NT2/D1 (cell line): ENCODE measurements around the gene ADGRG3.

Experiments
- DNase-seq: peaks from one replicate; pipeline ENCODE4 v3.0.0-alpha.2; 2011; ENCODE audit warnings: low read depth, low spot score
- H3K27me3 ChIP-seq: 2 replicates; pipeline ENCODE4 v1.6.0; 2011; ENCODE audit warnings: mild to moderate bottlenecking; ENCODE audit not compliant: insufficient read length, insufficient read depth
- H3K36me3 ChIP-seq: 2 replicates; pipeline ENCODE4 v1.6.1; 2011; ENCODE audit warnings: mild to moderate bottlenecking, low read length, mixed read lengths; ENCODE audit not compliant: insufficient read depth, insufficient read length
- H3K4me1 ChIP-seq: 2 replicates; pipeline ENCODE4 v1.5.1; 2011; ENCODE audit not compliant: insufficient read depth, insufficient read length
- H3K4me3 ChIP-seq: 2 replicates; pipeline ENCODE4 v1.5.1; 2011; ENCODE audit warnings: low read depth; ENCODE audit not compliant: insufficient read length
- H3K9ac ChIP-seq: 2 replicates; pipeline ENCODE4 v1.6.0; 2011; ENCODE audit warnings: low read depth; ENCODE audit not compliant: insufficient read length
- H3K9me3 ChIP-seq: 2 replicates; pipeline ENCODE4 v1.5.1; 2011; ENCODE audit warnings: mild to moderate bottlenecking, low read length; ENCODE audit not compliant: insufficient read depth
- SUZ12 ChIP-seq: IDR thresholded peaks from 2 replicates; pipeline ENCODE4 v1.6.1; 2011; ENCODE audit not compliant: insufficient read length, insufficient read depth; ENCODE audit errors: extremely low read depth
- YY1 ChIP-seq: IDR thresholded peaks from 2 replicates; pipeline ENCODE4 v1.6.1; 2011; ENCODE audit not compliant: insufficient read length, insufficient read depth
- ZNF274 ChIP-seq: IDR thresholded peaks from 2 replicates; pipeline ENCODE4 v1.6.1; 2011; ENCODE audit warnings: mild to moderate bottlenecking, low read depth, low read length

Gene ADGRG3

DNA sequence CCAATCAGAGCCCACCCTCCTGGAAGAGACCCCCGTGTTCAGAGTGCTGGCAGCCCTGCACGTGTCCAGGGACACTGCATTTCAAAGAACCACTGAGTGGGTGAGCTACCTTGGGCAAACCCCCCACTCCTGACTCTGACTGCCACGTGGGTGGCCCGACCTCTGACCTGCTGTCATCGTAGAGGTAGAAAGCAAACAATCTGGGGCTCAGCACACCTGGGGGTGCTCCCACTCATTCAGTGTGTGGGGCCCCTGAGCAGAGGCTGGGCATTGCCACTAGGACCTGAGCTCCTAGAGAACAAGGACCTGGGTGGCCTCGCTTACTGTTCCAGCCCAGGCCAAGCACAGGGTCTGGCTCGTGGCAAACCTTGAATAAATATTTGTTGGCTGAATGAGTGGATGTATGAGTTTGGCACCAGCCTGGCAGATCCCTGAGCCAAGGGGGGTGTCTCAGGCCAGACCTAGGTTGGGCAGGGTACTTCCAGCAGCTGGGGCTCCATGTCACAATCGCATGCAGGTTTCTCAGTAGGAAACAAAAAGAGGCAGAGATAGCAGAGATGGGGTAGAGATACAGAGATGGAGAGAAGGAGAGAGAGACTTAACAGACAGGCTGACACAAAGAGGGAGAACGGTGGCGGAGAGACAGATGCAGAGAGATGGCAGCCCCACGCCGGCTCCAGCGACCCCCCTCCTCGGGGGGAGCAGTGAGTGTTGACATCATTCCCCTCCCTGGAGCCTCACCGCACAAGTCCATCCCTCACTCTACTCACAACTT lies 21.1 kb downstream of the ADGRG3 start:
- Histone ChIP-seq H3K9me3 (no peaks in the 10 kb centered on the region), H3K4me3 (no peak overlapping the region), H3K27me3 (no peaks in the 10 kb centered on the region), H3K9ac (no peak overlapping the region), H3K4me1 (peaks cover 15% of the 10 kb centered on the region), H3K36me3 (no peaks in the 10 kb centered on the region)
- DNase-seq, result no peak
- no peak for TF ChIP-seq SUZ12
- TF ChIP-seq YY1, result no peak
- no peak for TF ChIP-seq ZNF274

DNA sequence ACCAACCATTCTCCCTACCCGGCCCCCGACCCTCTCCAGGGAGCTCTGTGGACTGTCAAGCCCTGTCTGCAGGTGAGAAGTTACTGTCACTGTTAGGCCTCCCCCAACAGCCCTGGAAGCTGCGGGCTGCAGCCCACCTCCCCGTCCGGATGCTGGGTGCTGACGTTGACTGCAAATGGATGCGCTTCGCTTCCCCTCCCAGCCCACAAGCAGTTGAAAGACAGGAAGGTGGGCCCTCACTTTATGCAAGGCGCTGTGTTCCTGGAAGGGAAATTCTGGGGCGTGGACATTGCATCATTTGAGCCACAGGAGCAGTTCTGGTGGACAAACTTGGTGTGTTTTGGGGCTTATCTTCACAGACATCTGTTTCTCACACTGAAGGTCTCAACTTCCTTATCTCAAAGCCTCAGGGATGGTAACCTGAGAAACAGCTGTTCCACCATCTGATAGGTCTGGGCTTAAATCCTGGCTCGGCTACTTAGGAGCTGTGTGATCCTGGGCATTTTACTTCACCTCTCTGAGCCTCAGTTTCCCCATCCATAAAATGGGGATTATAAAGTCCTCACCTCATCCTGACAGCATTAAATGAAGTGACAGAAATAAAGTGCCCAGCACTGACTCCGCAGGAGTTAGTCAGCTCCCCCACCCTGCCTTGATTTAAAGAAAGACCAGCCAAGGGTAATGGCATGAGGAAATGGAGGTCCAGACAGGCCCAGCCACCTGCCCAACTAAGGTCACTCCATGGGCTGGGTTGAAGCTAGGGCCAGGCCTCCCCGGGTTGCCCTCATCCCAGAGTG lies 21.9 kb downstream of the ADGRG3 start:
- TF ChIP-seq SUZ12 (no peak), ZNF274 (no peak), YY1 (no peak)
- no peak overlapping the region for H3K9ac ChIP-seq
- H3K9me3 ChIP-seq, result no peaks in the 10 kb centered on the region
- H3K27me3 ChIP-seq, result no peaks in the 10 kb centered on the region
- no peaks in the 10 kb centered on the region for H3K36me3 ChIP-seq
- H3K4me1 ChIP-seq, result peaks cover 15% of the 10 kb centered on the region
- no peak for DNase-seq
- no peak overlapping the region for H3K4me3 ChIP-seq

DNA sequence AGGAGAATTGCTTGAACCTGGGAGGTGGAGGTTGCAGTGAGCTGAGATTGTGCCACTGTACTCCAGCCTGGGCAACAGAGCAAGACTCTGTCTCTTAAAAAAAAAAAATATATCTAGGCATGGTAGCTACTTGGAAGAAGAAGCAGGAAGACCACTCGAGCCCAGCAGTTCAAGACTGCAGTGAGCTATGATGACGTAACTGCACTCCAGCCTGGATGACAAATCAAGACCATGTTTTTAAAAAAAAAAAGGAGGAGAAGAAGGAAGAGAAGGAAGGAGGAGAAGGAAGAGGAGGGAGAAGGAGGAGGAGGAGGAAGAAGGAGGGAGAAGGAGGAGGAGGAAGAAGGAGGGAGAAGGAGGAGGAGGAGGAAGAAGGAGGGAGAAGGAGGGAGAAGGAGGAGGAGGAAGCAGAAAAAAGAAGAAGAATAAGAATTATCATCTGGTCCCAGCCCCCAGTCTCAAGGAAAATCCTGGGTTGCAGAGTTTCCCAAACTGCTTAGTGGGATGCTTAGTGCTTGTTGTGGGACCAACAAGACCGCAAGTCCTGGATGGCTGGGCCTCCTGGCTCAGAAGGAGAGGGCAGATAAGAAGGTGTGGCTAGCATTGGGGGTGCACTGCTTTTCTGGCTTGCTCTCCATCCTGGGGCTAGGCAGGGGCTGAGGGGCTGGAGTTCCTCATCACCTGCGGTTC lies 22.8 kb downstream of the ADGRG3 start:
- Histone ChIP-seq H3K9ac (no peak overlapping the region), H3K36me3 (no peaks in the 10 kb centered on the region), H3K4me3 (no peak overlapping the region), H3K27me3 (no peaks in the 10 kb centered on the region), H3K4me1 (peaks cover 15% of the 10 kb centered on the region), H3K9me3 (no peaks in the 10 kb centered on the region)
- no peak for TF ChIP-seq YY1
- TF ChIP-seq SUZ12, result no peak
- no peak for TF ChIP-seq ZNF274
- DNase-seq, result no peak

DNA sequence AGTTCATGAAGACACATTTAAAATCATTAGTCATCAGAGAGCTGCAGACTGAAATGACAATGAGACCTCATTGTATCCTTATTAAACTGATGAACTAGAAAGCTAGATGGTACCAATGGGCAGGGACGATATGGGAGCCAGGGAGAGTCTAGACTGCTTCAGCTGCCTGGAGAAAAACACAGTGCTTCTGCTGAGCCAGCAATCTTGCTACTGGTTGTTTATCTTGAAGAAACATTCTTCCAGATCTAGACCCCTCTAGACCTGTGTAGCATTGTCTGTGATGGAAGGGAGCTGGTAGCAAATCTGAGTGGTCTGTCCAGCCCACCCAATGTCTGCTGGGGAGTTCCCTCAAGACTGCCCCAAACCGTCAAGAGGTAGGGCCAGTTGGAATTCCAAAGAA lies 24.5 kb downstream of the ADGRG3 start:
- no peaks in the 10 kb centered on the region; the same call in 1 of the 2 replicates for H3K9me3 ChIP-seq
- DNase-seq, result no peak
- H3K9ac ChIP-seq, result no peak overlapping the region
- H3K36me3 ChIP-seq, result no peaks in the 10 kb centered on the region
- TF ChIP-seq SUZ12 (no peak), ZNF274 (no peak), YY1 (no peak)
- H3K27me3 ChIP-seq, result no peaks in the 10 kb centered on the region
- peaks cover 15% of the 10 kb centered on the region for H3K4me1 ChIP-seq
- H3K4me3 ChIP-seq, result no peak overlapping the region

DNA sequence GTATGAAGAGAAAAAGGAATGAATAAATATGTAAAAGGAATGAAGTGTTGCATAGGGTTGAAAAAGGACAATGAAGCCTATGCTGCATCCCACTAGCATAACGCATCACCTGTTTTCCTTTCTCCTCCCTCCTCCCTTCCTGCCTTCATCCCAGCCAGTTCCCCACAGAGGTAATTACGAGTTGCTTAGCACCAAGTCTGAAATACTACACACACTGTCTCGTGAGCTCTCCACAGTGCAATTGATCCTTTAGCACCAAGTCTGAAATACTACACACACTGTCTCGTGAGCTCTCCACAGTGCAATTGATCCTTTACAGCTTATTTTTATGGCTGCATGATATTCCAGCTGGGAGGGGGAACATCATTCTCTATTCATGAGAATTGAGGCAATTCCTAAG lies 25.4 kb downstream of the ADGRG3 start:
- Histone ChIP-seq H3K9ac (no peak overlapping the region), H3K4me1 (peaks cover 13% of the 10 kb centered on the region), H3K27me3 (no peaks in the 10 kb centered on the region), H3K4me3 (no peak overlapping the region), H3K9me3 (no peaks in the 10 kb centered on the region; the same call in 1 of the 2 replicates), H3K36me3 (no peaks in the 10 kb centered on the region)
- DNase-seq, result no peak
- TF ChIP-seq SUZ12 (no peak), ZNF274 (no peak), YY1 (no peak)

DNA sequence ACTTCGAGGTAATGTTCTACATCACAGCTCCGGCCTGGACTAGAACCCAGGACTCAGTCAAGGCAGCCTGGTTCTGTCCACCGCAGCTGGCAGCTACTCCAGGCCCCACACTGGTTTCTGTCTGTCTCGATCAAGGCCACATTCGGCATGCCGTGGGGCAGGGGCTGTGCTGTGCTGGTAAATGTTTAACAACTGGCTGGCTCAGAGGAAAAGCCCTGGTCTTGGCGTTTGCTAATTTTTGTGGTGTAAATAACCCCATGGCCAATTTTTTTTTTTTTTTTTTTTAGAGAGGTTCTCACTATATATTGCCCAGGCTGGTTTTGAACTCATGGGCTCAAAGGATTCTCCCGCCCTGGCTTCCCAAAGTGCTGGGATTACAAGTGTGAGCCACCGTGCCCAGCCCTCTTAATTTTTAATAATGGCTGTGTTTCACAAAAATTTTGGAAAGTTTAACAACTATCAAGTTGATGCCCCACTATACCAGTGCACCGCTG lies 26.2 kb downstream of the ADGRG3 start:
- Histone ChIP-seq H3K9ac (no peak overlapping the region), H3K4me1 (peaks cover 9% of the 10 kb centered on the region)

More for the DNA sequence above, 26.2 kb downstream of the ADGRG3 start:
- H3K9me3 ChIP-seq, result no peaks in the 10 kb centered on the region; the same call in 1 of the 2 replicates
- no peaks in the 10 kb centered on the region for H3K27me3 ChIP-seq
- no peak for DNase-seq
- no peaks in the 10 kb centered on the region for H3K36me3 ChIP-seq
- no peak overlapping the region for H3K4me3 ChIP-seq
- TF ChIP-seq ZNF274 (no peak), SUZ12 (no peak), YY1 (no peak)
